ENCODE measurements around the gene SHKBP1.

The SHKBP1 gene

GRCh38 chr19:40603389-40604170 is 26.9 kb downstream of the SHKBP1 start:
- H3K4me3 ChIP-seq, result peak overlapping the region; percentile 92
- peak; percentile 99 for DNase-seq (ENCODE audit: low spot score)
- no peak for TF ChIP-seq CTCF (IDR thresholded peaks at IDR 0.05)
- peak overlapping the region; percentile 92 to 98 for H3K27ac ChIP-seq

GRCh38 chr19:40604171-40604646 is 27.5 kb downstream of the SHKBP1 start:
- Histone ChIP-seq H3K4me3 (peak overlapping the region; percentile 92), H3K27ac (peak overlapping the region; percentile 92 to 98)
- no peak for DNase-seq (ENCODE audit: low spot score)
- TF ChIP-seq CTCF (IDR thresholded peaks at IDR 0.05), result no peak

- H3K4me3 ChIP-seq, result peak overlapping the region; percentile 92
- DNase-seq (ENCODE audit: low spot score), result peak; percentile 76
- no peak for TF ChIP-seq CTCF (IDR thresholded peaks at IDR 0.05)
- H3K27ac ChIP-seq, result peak overlapping the region; percentile 48 to 98
Observed at GRCh38 chr19:40604647-40605215, 28.1 kb downstream of the SHKBP1 start.

GRCh38 chr19:40605216-40605971 is 28.7 kb downstream of the SHKBP1 start:
- DNase-seq (ENCODE audit: low spot score), result peak; percentile 81
- H3K4me3 ChIP-seq, result peak overlapping the region; percentile 92
- peak overlapping the region; percentile 48 to 98 for H3K27ac ChIP-seq
- TF ChIP-seq CTCF (IDR thresholded peaks at IDR 0.05), result no peak

GRCh38 chr19:40607311-40608239 is 30.9 kb downstream of the SHKBP1 start:
- no peak for DNase-seq (ENCODE audit: low spot score)
- TF ChIP-seq CTCF (IDR thresholded peaks at IDR 0.05), result no peak
- H3K4me3 ChIP-seq, result no peak overlapping the region
- H3K27ac ChIP-seq, result peak overlapping the region in 1 of 2 donors; percentile 65

- no peak for TF ChIP-seq CTCF (IDR thresholded peaks at IDR 0.05)
- Histone ChIP-seq H3K27ac (peak overlapping the region in 1 of 2 donors; percentile 65), H3K4me3 (no peak overlapping the region)
- DNase-seq (ENCODE audit: low spot score), result peak; percentile 68
Observed at GRCh38 chr19:40608240-40608621, 31.6 kb downstream of the SHKBP1 start.
